Right ventricle myocardium superior (tissue), 1 donor: ENCODE results near the gene KLK2. TPM values are rescaled to one million over a fixed set of nuclear protein-coding genes. Genes with fewer than 3 reads are reported as not detected.

Experiments used
- ATAC-seq: fragments of 200-7000 bp; cut with Tn5 transposase; one replicate; pipeline ENCODE4 v1.9.1; 2020; ENCODE audit warnings: mild to moderate bottlenecking; ENCODE audit not compliant: poor library complexity
- DNase-seq: peaks from one replicate; pipeline ENCODE4 v3.0.0-alpha.2; 2020
- intact Hi-C: fragments of 100-400 bp; cut with DNase I; formaldehyde crosslinking; loops from one replicate; pipeline ENCODE4 v1.11.2; 2022
- long read RNA-seq: library from polyadenylated mRNA; unstranded; transcript quantifications from one replicate; pipeline ENCODE4 v2.0.0, GENCODE V29; 2021
- total RNA-seq: library from RNA; stranded (reverse); fragmentation: NEBNext Ultra II Directional; extraction: Animal tissue kit (Norgen Biotek cat#: 25700); gene quantifications from one replicate; pipeline ENCODE4 v1.2.1, GENCODE V29; 2021
- donor health status: DM: no; HTN: yes; CAD: no; lungs with severe emphysema.

Gene KLK2
- not detected for total RNA-seq
- long read RNA-seq: 0 reads

- no peak for ATAC-seq
- intact Hi-C loops: no loop called here
- no peak for DNase-seq
Measured at GRCh38 chr19:50873056-50873455, at the start of gene KLK2. Gene KLK2 (plus strand): TSS chr19:50873439. CDS start chr19:50873474, 35 bp downstream.

GRCh38 chr19:50826492-50827240, 46.6 kb upstream of the KLK2 start:
- ATAC-seq: no peak
- intact Hi-C loops: no loop called here
- no peak for DNase-seq

- intact Hi-C loops: no loop called here
- no peak for ATAC-seq
- DNase-seq: no peak
Measured at GRCh38 chr19:50827476-50827875, 45.8 kb upstream of the KLK2 start.

GRCh38 chr19:50829801-50830200, 43.4 kb upstream of the KLK2 start:
- ATAC-seq (no peak), DNase-seq (no peak)
- intact Hi-C loops: no loop called here

GRCh38 chr19:50830266-50831025, 42.8 kb upstream of the KLK2 start:
- no peak for DNase-seq
- no peak for ATAC-seq
- intact Hi-C loops: no loop called here

GRCh38 chr19:50831026-50831396, 42.2 kb upstream of the KLK2 start:
- intact Hi-C loops: no loop called here
- DNase-seq (no peak), ATAC-seq (no peak)

GRCh38 chr19:50832666-50833065, 40.6 kb upstream of the KLK2 start:
- DNase-seq (no peak), ATAC-seq (no peak)
- intact Hi-C loops: no loop called here

GRCh38 chr19:50833117-50833801, 40.0 kb upstream of the KLK2 start, which contains the start of gene KLK15:
Gene KLK15 (minus strand): TSS chr19:50833574. CDS start chr19:50831492, 2,082 bp downstream.
- DNase-seq: no peak
- ATAC-seq: no peak
- intact Hi-C loops: no loop called here

- DNase-seq: no peak
- ATAC-seq: no peak
- intact Hi-C loops: no loop called here
Measured at GRCh38 chr19:50833802-50834167, 39.5 kb upstream of the KLK2 start.

GRCh38 chr19:50835103-50835784, 38.0 kb upstream of the KLK2 start:
- DNase-seq (no peak), ATAC-seq (peak; percentile 34)
- intact Hi-C loops: no loop called here

- DNase-seq (peak; percentile 75), ATAC-seq (peak; percentile 95)
- intact Hi-C loops: no loop called here
Measured at GRCh38 chr19:50835785-50836542, 37.3 kb upstream of the KLK2 start.

GRCh38 chr19:50836543-50837195, 36.6 kb upstream of the KLK2 start:
- DNase-seq: no peak
- intact Hi-C loops: no loop called here
- ATAC-seq: no peak

- intact Hi-C loops: no loop called here
- ATAC-seq: no peak
- no peak for DNase-seq
Measured at GRCh38 chr19:50837300-50837699, 35.9 kb upstream of the KLK2 start.

- no peak for ATAC-seq
- DNase-seq: no peak
- intact Hi-C loops: no loop called here
Measured at GRCh38 chr19:50838239-50838638, 35.0 kb upstream of the KLK2 start.

GRCh38 chr19:50839712-50840655, 33.3 kb upstream of the KLK2 start:
- no peak for ATAC-seq
- no peak for DNase-seq
- intact Hi-C loops: no loop called here

- ATAC-seq: no peak
- intact Hi-C loops: no loop called here
- no peak for DNase-seq
Measured at GRCh38 chr19:50842130-50842529, 31.1 kb upstream of the KLK2 start.

GRCh38 chr19:50843205-50843604, 30.0 kb upstream of the KLK2 start:
- ATAC-seq (no peak), DNase-seq (no peak)
- intact Hi-C loops: no loop called here
